ENCODE results near the gene MUC21.
"Not testable (repeated sequence)": the region's sequence is repeated elsewhere in the genome, so short reads cannot be mapped to it uniquely, and the experiment has no call there.

MUC21 gene

DNA sequence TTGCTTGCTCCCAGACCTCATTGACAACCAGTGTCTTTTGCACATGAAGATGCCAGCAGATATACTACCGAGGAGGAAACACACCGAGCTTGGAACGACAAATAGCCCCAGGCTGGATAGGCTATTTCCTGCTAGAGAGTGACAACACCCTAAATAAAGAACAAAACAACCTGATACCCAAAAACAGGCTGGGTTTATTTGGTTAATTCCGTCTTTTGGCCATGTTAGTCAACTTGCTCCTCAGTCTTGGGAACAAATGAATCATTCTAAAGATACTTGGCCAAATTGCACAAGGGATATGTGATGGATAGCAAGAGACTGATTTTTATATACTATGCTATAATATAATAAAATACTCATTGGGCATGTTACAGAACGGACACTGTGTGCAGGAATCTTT lies 15.3 kb downstream of the MUC21 start:
- no peaks in the 10 kb centered on the region for H3K36me3 ChIP-seq (ENCODE audit: control insufficient read depth, insufficient read depth, low read length)
- no peak overlapping the region for H3K9ac ChIP-seq (ENCODE audit: low read depth, low read length)

DNA sequence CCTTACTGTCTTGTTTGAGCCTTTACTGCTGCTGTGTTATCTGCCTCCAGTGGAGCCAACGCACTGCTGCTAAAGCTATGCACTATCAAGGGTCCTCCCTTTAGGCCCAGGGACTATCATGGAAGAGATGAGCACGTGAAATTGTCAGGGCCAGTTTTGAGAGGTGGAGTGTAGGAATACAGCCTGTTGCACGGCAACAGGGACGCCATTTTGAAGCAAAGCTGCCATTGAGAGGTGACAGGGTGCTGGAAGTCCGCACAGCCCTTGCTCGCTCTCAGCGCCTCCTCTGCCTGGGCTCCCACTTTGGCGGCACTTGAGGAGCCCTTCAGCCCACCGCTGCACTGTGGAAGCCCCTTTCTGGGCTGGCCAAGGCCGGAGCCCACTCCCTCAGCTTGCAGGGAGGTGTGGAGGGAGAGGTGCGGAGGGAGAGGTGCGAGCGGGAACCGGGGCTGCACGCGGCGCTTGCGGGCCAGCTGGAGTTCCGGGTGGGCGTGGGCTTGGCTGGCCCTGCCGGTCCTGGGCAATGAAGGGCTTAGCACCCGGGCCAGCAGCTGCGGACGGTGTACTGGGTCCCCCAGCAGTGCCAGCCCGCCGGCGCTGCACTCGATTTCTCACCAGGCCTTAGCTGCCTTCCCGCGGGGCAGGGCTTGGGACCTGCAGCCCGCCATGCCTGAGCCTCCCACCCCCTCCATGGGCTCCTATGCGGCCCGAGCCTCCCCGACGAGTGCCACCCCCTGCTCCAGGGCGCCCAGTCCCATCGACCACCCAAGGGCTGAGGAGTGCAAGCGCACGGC lies 16.7 kb downstream of the MUC21 start:
- not testable (repeated sequence) for H3K9me3 ChIP-seq (ENCODE audit: control insufficient read depth, insufficient read depth, low read length); H3K9ac ChIP-seq (ENCODE audit: low read depth, low read length); H3K4me1 ChIP-seq (ENCODE audit: control insufficient read depth, insufficient read depth, low read length)

More for the DNA sequence above, 15.3 kb downstream of the MUC21 start:
- Histone ChIP-seq H3K4me3 (ENCODE audit: low read depth, low read length) (no peak overlapping the region), H3K4me1 (ENCODE audit: control insufficient read depth, insufficient read depth, low read length) (no peaks in the 10 kb centered on the region), H3K9me3 (ENCODE audit: control insufficient read depth, insufficient read depth, low read length) (peaks cover 2% of the 10 kb centered on the region), H3K27me3 (ENCODE audit: control insufficient read depth, insufficient read depth, low read length) (no peaks in the 10 kb centered on the region)

DNA sequence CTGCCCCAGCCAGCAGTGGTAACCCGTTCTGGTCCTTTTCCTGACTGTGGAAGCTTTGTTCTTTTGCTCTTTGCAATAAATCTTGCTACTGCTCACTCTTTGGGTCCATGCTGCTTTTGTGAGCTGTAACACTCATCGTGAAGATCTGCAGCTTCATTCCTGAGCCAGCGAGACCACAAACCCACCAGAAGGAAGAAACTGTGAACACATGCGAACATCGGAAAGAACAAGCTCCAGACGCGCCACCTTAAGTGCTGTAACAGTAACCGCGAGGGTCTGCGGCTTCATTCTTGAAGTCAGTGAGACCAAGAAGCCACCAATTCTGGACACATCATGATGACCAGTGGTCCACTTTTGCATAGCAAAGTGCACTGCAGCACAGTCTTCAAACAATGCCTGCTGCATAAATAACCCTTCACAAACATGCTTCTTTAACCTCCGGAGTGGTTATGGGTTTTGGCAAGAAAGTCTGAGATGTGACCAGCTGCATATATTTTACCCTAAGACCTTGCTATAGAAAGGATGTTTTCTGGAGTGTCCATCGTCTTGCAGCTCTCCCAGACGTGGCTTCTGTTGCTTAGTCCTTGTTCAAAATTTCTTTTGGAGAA lies 17.9 kb downstream of the MUC21 start:
- H3K36me3 ChIP-seq (ENCODE audit: control insufficient read depth, insufficient read depth, low read length), result no peaks in the 10 kb centered on the region
- no peaks in the 10 kb centered on the region for H3K27me3 ChIP-seq (ENCODE audit: control insufficient read depth, insufficient read depth, low read length)
- no peaks in the 10 kb centered on the region for H3K4me1 ChIP-seq (ENCODE audit: control insufficient read depth, insufficient read depth, low read length)
- no peaks in the 10 kb centered on the region for H3K9me3 ChIP-seq (ENCODE audit: control insufficient read depth, insufficient read depth, low read length)
- no peak overlapping the region for H3K9ac ChIP-seq (ENCODE audit: low read depth, low read length)
- H3K4me3 ChIP-seq (ENCODE audit: low read depth, low read length), result no peak overlapping the region

More for the DNA sequence above, 16.7 kb downstream of the MUC21 start:
- not testable (repeated sequence) for H3K36me3 ChIP-seq (ENCODE audit: control insufficient read depth, insufficient read depth, low read length); H3K27me3 ChIP-seq (ENCODE audit: control insufficient read depth, insufficient read depth, low read length); H3K4me3 ChIP-seq (ENCODE audit: low read depth, low read length)

DNA sequence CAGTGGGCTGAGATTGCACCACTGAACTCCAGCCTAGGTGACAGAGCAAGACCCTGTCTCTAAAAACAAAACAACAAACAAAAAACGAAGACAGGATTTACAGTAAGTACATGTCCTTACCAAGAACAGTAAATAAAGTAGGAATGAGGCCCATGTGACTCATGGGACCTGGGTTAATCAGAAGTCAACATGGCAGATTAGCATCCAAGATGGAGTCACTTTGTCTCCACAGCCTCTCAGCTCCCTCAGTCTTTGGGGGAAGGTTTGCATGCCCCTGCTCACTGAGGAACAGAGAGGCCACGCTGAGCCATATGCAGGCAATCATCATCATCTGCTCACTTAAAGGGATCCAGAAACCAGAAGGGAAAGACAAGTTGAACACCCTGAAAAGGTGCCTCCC lies 19.0 kb downstream of the MUC21 start:
- Histone ChIP-seq H3K27me3 (ENCODE audit: control insufficient read depth, insufficient read depth, low read length) (no peaks in the 10 kb centered on the region), H3K4me1 (ENCODE audit: control insufficient read depth, insufficient read depth, low read length) (no peaks in the 10 kb centered on the region), H3K9me3 (ENCODE audit: control insufficient read depth, insufficient read depth, low read length) (no peaks in the 10 kb centered on the region), H3K4me3 (ENCODE audit: low read depth, low read length) (no peak overlapping the region), H3K36me3 (ENCODE audit: control insufficient read depth, insufficient read depth, low read length) (no peaks in the 10 kb centered on the region), H3K9ac (ENCODE audit: low read depth, low read length) (no peak overlapping the region)

DNA sequence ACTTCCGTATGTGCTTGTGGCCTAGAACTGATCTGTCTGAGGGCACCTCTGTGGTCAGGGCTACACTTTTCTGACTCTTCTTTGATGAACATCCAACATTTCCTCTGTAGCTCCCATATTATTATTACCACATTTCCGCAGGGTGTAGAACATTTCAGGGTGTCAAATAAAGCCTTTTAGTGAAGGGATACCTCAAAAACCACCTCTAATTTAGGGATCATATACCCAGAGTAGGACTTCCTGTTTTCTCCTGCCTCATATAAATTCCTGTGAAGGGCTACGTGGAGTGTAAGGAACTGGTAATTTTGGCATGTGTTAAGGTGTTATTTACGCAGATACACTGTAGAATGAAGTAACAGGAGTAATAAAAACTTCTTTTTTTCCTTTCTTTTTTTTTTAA lies 21.3 kb downstream of the MUC21 start:
- H3K4me1 ChIP-seq (ENCODE audit: control insufficient read depth, insufficient read depth, low read length), result no peaks in the 10 kb centered on the region

DNA sequence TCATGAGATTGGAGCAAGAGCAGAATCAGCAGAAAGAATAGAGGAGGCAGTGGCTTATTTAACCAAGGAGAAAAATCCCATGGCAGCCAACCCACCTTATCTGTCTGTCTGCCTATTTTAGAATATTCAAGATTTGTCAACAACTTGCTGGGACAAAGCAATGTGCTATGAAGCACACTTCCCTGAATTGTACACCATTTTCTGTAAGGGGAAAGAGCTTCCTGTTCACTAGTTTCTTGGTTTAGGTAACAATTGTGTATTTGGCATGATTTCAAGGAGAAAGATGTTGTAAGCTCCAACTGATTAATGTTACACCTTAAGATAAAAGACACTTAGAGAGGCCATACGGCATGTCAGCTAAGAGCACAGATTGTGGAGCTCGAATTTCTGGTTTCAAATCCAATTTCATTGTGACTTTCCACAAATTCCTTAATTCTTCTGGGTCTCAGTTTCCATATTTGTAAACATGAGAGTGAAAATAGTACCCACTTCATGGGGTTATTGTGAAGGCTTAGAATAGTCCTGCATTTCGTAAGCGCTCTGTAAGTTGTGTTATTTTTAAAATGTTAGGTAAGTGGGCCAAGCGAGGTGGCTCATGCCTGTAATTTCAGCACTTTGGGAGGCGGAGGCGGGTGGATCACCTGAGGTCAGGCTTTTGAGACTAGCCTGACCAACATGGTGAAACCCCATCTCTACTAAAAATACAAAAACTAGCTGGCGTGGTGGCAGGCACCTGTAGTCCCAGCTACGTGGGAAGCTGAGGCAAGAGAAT lies 21.9 kb downstream of the MUC21 start:
- Histone ChIP-seq H3K36me3 (ENCODE audit: control insufficient read depth, insufficient read depth, low read length) (no peaks in the 10 kb centered on the region), H3K4me3 (ENCODE audit: low read depth, low read length) (no peak overlapping the region), H3K9me3 (ENCODE audit: control insufficient read depth, insufficient read depth, low read length) (no peaks in the 10 kb centered on the region), H3K4me1 (ENCODE audit: control insufficient read depth, insufficient read depth, low read length) (no peaks in the 10 kb centered on the region), H3K9ac (ENCODE audit: low read depth, low read length) (no peak overlapping the region), H3K27me3 (ENCODE audit: control insufficient read depth, insufficient read depth, low read length) (no peaks in the 10 kb centered on the region)

More for the DNA sequence above, 21.3 kb downstream of the MUC21 start:
- Histone ChIP-seq H3K9ac (ENCODE audit: low read depth, low read length) (no peak overlapping the region), H3K9me3 (ENCODE audit: control insufficient read depth, insufficient read depth, low read length) (no peaks in the 10 kb centered on the region), H3K4me3 (ENCODE audit: low read depth, low read length) (no peak overlapping the region), H3K36me3 (ENCODE audit: control insufficient read depth, insufficient read depth, low read length) (no peaks in the 10 kb centered on the region), H3K27me3 (ENCODE audit: control insufficient read depth, insufficient read depth, low read length) (no peaks in the 10 kb centered on the region)

DNA sequence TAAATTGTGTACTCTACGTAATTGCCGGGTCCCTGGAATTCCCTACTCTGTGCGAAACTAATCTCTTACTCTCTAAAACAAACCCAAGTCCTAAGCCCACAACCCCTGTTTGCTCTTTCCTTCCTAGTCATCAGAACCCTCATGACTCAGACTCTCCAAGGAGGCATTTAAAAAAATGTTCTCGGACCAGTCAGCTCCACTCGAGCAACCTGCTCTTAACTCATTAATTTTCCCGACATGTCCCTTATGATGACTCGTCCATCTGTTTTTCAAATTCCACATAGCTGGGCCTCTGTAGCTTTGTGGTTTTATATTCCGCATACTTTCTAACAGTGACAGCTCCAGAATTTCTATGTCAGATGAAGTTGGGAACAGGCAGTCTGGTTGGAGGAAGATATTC lies 24.2 kb downstream of the MUC21 start:
- H3K4me3 ChIP-seq (ENCODE audit: low read depth, low read length), result no peak overlapping the region
- H3K4me1 ChIP-seq (ENCODE audit: control insufficient read depth, insufficient read depth, low read length), result no peaks in the 10 kb centered on the region
- no peaks in the 10 kb centered on the region for H3K27me3 ChIP-seq (ENCODE audit: control insufficient read depth, insufficient read depth, low read length)
- no peak overlapping the region for H3K9ac ChIP-seq (ENCODE audit: low read depth, low read length)
- no peaks in the 10 kb centered on the region for H3K36me3 ChIP-seq (ENCODE audit: control insufficient read depth, insufficient read depth, low read length)
- H3K9me3 ChIP-seq (ENCODE audit: control insufficient read depth, insufficient read depth, low read length), result no peaks in the 10 kb centered on the region

DNA sequence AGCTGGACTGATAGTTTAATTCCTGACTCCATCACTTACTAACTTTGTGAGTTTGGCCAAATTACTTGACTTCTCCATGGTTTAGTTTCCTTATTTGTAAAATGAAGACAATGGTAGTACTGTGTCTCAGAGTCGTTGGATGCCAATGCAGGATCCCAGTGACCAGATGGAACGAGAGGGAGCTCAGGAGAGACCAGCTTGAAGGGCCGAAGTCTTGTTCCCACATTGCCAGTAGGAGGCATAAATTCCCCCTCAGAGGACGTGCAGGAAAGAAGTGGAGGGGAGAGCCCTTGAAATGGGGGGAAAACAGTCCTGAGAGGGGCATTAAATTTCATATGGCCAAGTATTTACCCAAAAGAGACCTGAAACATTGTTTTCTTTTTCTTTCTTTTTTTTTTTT lies 24.6 kb downstream of the MUC21 start:
- Histone ChIP-seq H3K9ac (ENCODE audit: low read depth, low read length) (no peak overlapping the region), H3K36me3 (ENCODE audit: control insufficient read depth, insufficient read depth, low read length) (no peaks in the 10 kb centered on the region), H3K4me3 (ENCODE audit: low read depth, low read length) (no peak overlapping the region), H3K4me1 (ENCODE audit: control insufficient read depth, insufficient read depth, low read length) (no peaks in the 10 kb centered on the region), H3K27me3 (ENCODE audit: control insufficient read depth, insufficient read depth, low read length) (no peaks in the 10 kb centered on the region), H3K9me3 (ENCODE audit: control insufficient read depth, insufficient read depth, low read length) (no peaks in the 10 kb centered on the region)

DNA sequence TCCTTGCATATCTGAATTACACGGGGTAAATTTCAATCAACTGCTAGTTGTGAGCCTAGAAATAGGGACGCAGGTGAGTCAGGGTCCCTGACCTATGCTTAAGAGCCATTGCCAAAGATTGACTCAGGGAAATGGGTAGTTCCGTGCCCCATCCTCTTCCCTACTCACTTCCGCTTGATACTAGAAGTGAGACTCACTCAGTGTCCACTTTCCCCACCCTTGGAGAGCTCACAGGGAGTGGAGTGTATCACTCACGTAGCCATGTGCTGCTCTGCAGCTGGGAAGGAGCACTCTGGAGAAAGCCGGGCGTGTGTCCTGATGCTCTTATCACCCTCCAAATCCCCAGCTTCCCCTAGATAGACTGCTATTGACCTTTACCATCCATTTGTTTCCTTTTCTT lies 26.2 kb downstream of the MUC21 start:
- Histone ChIP-seq H3K36me3 (ENCODE audit: control insufficient read depth, insufficient read depth, low read length) (no peaks in the 10 kb centered on the region), H3K27me3 (ENCODE audit: control insufficient read depth, insufficient read depth, low read length) (no peaks in the 10 kb centered on the region)

DNA sequence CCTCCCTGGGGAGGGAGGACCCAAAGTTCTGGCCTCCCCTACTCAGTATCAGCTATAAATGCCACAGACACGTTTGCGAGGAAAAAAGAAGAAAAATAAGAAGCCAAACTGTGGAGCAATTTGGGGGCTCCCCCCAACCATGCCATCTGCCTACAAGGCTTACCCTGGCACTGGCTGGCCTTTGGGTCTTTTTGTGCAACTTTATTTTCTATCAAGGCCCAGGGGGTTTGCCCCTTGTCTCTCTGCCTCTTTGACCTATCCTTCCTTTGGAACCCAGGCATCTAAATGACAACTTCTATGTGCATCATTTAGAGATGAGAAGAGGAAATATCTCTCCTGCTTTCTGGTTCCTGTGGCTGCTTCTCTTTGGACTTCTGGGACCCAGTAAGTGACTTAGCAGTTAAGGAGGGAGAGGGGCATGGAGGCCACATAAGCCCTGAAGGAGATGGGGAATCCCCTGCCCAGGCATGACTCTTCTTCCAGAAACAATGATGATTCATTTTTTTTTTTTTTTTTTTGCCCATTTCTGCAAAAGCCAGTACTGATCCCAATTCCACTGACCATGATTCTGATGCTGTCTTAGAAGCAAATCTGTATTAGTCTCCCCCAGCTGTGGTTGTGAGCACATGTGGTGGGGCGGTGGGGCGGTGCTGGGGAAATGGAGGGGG lies 27.0 kb downstream of the MUC21 start, which contains the start of gene MUC22:
MUC22 (plus strand) TSS at position 82 of the 668 bp plus-strand sequence; CDS start at position 315, 233 bp downstream.
- Histone ChIP-seq H3K4me1 (ENCODE audit: control insufficient read depth, insufficient read depth, low read length) (no peaks in the 10 kb centered on the region), H3K36me3 (ENCODE audit: control insufficient read depth, insufficient read depth, low read length) (no peaks in the 10 kb centered on the region), H3K4me3 (ENCODE audit: low read depth, low read length) (no peak within 1 kb of the TSS), H3K27me3 (ENCODE audit: control insufficient read depth, insufficient read depth, low read length) (no peaks in the 10 kb centered on the region), H3K9ac (ENCODE audit: low read depth, low read length) (no peak within 1 kb of the TSS), H3K9me3 (ENCODE audit: control insufficient read depth, insufficient read depth, low read length) (no peaks in the 10 kb centered on the region)

More for the DNA sequence above, 26.2 kb downstream of the MUC21 start:
- Histone ChIP-seq H3K4me1 (ENCODE audit: control insufficient read depth, insufficient read depth, low read length) (no peaks in the 10 kb centered on the region), H3K4me3 (ENCODE audit: low read depth, low read length) (no peak overlapping the region), H3K9me3 (ENCODE audit: control insufficient read depth, insufficient read depth, low read length) (no peaks in the 10 kb centered on the region), H3K9ac (ENCODE audit: low read depth, low read length) (no peak overlapping the region)

DNA sequence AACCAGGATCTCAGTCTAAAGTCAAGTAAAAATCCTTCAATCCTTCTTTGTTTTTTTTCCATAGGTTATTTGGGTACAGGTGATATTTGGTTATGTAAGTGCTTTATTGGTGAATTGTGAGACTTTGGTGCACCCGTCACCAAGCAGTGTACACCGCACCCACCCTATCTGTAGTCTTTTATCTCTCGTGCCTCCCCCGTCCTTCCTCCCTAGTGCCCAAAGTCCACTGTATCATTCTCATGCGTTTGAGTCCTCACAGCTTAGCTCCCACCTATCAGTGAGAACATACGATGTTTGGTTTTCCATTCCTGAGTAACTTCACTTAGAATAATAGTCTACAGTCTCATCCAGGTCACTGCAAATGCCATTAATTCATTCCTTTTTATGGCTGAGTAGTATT lies 27.6 kb downstream of the MUC21 start:
- no peaks in the 10 kb centered on the region for H3K36me3 ChIP-seq (ENCODE audit: control insufficient read depth, insufficient read depth, low read length)
- no peak overlapping the region for H3K4me3 ChIP-seq (ENCODE audit: low read depth, low read length)
- no peak overlapping the region for H3K9ac ChIP-seq (ENCODE audit: low read depth, low read length)
- no peaks in the 10 kb centered on the region for H3K9me3 ChIP-seq (ENCODE audit: control insufficient read depth, insufficient read depth, low read length)
- no peaks in the 10 kb centered on the region for H3K4me1 ChIP-seq (ENCODE audit: control insufficient read depth, insufficient read depth, low read length)
- no peaks in the 10 kb centered on the region for H3K27me3 ChIP-seq (ENCODE audit: control insufficient read depth, insufficient read depth, low read length)

All from iPS-15b (cell line).